HG02852 (cell line): ENCODE data around the gene UTP20.
A peak's percentile ranks its signal among the peaks of the same experiment; 100 is the strongest.
"Not testable (repeated sequence)": the region's sequence is repeated elsewhere in the genome, so short reads cannot be mapped to it uniquely, and the experiment has no call there.

Experiments used
- ATAC-seq: cut with Tn5 transposase; IDR thresholded peaks from one replicate; pipeline ENCODE4 v1.9.1; 2021; ENCODE audit warnings: mild to moderate bottlenecking, moderate library complexity; ENCODE audit not compliant: unreplicated experiment

UTP20 gene

GRCh38 chr12:101325590-101325989 lies 45.7 kb downstream of the UTP20 start:
- ATAC-seq: no peak

- no peak for ATAC-seq
Observed at GRCh38 chr12:101327051-101327450, 47.1 kb downstream of the UTP20 start.

- no peak for ATAC-seq
Observed at GRCh38 chr12:101327546-101327945, 47.6 kb downstream of the UTP20 start.

GRCh38 chr12:101328917-101329316 lies 49.0 kb downstream of the UTP20 start:
- no peak for ATAC-seq

- ATAC-seq: no peak
Observed at GRCh38 chr12:101330631-101331030, 50.7 kb downstream of the UTP20 start.

GRCh38 chr12:101336437-101336836 lies 56.5 kb downstream of the UTP20 start:
- ATAC-seq: no peak

- ATAC-seq: no peak
Observed at GRCh38 chr12:101338087-101338486, 58.2 kb downstream of the UTP20 start.

- ATAC-seq: no peak
Observed at GRCh38 chr12:101343893-101344292, 64.0 kb downstream of the UTP20 start.

GRCh38 chr12:101351682-101352081 lies 71.8 kb downstream of the UTP20 start:
- no peak for ATAC-seq

GRCh38 chr12:101356794-101357193 lies 76.9 kb downstream of the UTP20 start:
- ATAC-seq: no peak

- no peak for ATAC-seq
Observed at GRCh38 chr12:101361455-101361854, 81.5 kb downstream of the UTP20 start.

GRCh38 chr12:101368016-101368415 lies 88.1 kb downstream of the UTP20 start:
- ATAC-seq: no peak

- no peak for ATAC-seq
Observed at GRCh38 chr12:101372431-101372830, 92.5 kb downstream of the UTP20 start.

GRCh38 chr12:101375573-101375972 lies 95.7 kb downstream of the UTP20 start:
- ATAC-seq: no peak

- no peak for ATAC-seq
Observed at GRCh38 chr12:101379149-101379548, 99.2 kb downstream of the UTP20 start.

- ATAC-seq: not testable (repeated sequence)
Observed at GRCh38 chr12:101391181-101391580, 111.3 kb downstream of the UTP20 start.

GRCh38 chr12:101407049-101407435 lies 127.1 kb downstream of the UTP20 start:
- peak; percentile 18 for ATAC-seq

- ATAC-seq: peak; percentile 80
Observed at GRCh38 chr12:101407436-101408345, 127.8 kb downstream of the UTP20 start, which contains the start of gene ARL1. TSS of gene ARL1 (minus strand) at chr12:101407772. CDS start at chr12:101407645, 127 bp downstream.

- not testable (repeated sequence) for ATAC-seq
Observed at GRCh38 chr12:101410169-101410568, 130.3 kb downstream of the UTP20 start.

- ATAC-seq: no peak
Observed at GRCh38 chr12:101414533-101415119, 134.7 kb downstream of the UTP20 start.

GRCh38 chr12:101415228-101415627 lies 135.3 kb downstream of the UTP20 start:
- ATAC-seq: no peak

- not testable (repeated sequence) for ATAC-seq
Observed at GRCh38 chr12:101422066-101422465, 142.2 kb downstream of the UTP20 start.
